Loucy (cell line): Measurements from ENCODE around the gene BBOX1.

ENCODE experiments used
- H2AFZ ChIP-seq: fragments of 200-600 bp; sonication (generic); 2 replicates; pipeline ENCODE4 v1.6.0; 2016; ENCODE audit warnings: antibody characterized with exemption, mild to moderate bottlenecking, low read length, moderate library complexity
- H3F3A ChIP-seq: fragments of 200-600 bp; 2 replicates; pipeline ENCODE4 v1.6.0; 2016; ENCODE audit warnings: antibody characterized with exemption, low read depth, mild to moderate bottlenecking
- H3K27me3 ChIP-seq: fragments of 200-600 bp; sonication (generic); 2 replicates; pipeline ENCODE4 v1.6.1; 2014; ENCODE audit warnings: low read length, mild to moderate bottlenecking; ENCODE audit not compliant: insufficient read depth, poor library complexity, severe bottlenecking
- H3K36me3 ChIP-seq: fragments of 200-600 bp; sonication (generic); 2 replicates; pipeline ENCODE4 v1.6.1; 2016; ENCODE audit warnings: low read length; ENCODE audit not compliant: insufficient read depth
- H3K4me1 ChIP-seq: fragments of 200-600 bp; sonication (generic); 2 replicates; pipeline ENCODE4 v1.5.1; 2014; ENCODE audit warnings: low read length, mild to moderate bottlenecking; ENCODE audit not compliant: insufficient read depth, poor library complexity, severe bottlenecking
- H3K4me2 ChIP-seq: fragments of 200-600 bp; sonication (generic); 2 replicates; pipeline ENCODE4 v1.6.0; 2014; ENCODE audit warnings: antibody characterized with exemption, low read length, low read depth, mild to moderate bottlenecking; ENCODE audit not compliant: poor library complexity, severe bottlenecking
- H3K4me3 ChIP-seq: fragments of 200-600 bp; sonication (generic); 2 replicates; pipeline ENCODE4 v1.5.1; 2014; ENCODE audit warnings: low read length, mild to moderate bottlenecking, mixed read lengths; ENCODE audit not compliant: poor library complexity, severe bottlenecking
- H3K79me2 ChIP-seq: fragments of 200-600 bp; sonication (generic); 2 replicates; pipeline ENCODE4 v1.6.1; 2014; ENCODE audit warnings: low read length; ENCODE audit not compliant: insufficient read depth
- H3K9ac ChIP-seq: fragments of 200-600 bp; sonication (generic); 2 replicates; pipeline ENCODE4 v1.6.0; 2014; ENCODE audit warnings: mild to moderate bottlenecking, low read depth, low read length, moderate library complexity; ENCODE audit not compliant: poor library complexity, severe bottlenecking
- H3K9me2 ChIP-seq: fragments of 200-600 bp; sonication (generic); replicated peaks from 2 replicates; pipeline ENCODE4 v1.6.1; 2016; ENCODE audit warnings: low read depth, low read length, mixed read lengths
- H3K9me3 ChIP-seq: fragments of 200-600 bp; sonication (generic); 2 replicates; pipeline ENCODE4 v1.6.1; 2014; ENCODE audit warnings: mild to moderate bottlenecking, antibody characterized with exemption, low read length, low read depth; ENCODE audit not compliant: insufficient read depth
- H4K20me1 ChIP-seq: fragments of 200-600 bp; sonication (generic); 2 replicates; pipeline ENCODE4 v1.6.0; 2014; ENCODE audit warnings: antibody characterized with exemption, low read length, mild to moderate bottlenecking; ENCODE audit not compliant: insufficient read depth, poor library complexity, severe bottlenecking
- CTCF ChIP-seq: fragments of 200-600 bp; sonication (generic); conservative IDR thresholded peaks from 2 replicates; pipeline ENCODE4 v1.5.1; 2014; ENCODE audit warnings: mild to moderate bottlenecking, antibody characterized with exemption, low read length
- EZH2phosphoT487 ChIP-seq: fragments of 200-600 bp; IDR thresholded peaks from 2 replicates; pipeline ENCODE4 v1.6.1; 2018; ENCODE audit warnings: antibody characterized with exemption, mild to moderate bottlenecking, moderate library complexity, borderline replicate concordance

Gene BBOX1

GRCh38 chr11:27108809-27109208 lies 68.2 kb downstream of the BBOX1 start:
- H3K4me2 ChIP-seq, result no peak overlapping the region
- H3K36me3 ChIP-seq, result no peaks in the 10 kb centered on the region
- H3K9ac ChIP-seq, result no peak overlapping the region
- no peaks in the 10 kb centered on the region for H3K4me1 ChIP-seq
- no peaks in the 10 kb centered on the region for H3K79me2 ChIP-seq
- H3K27me3 ChIP-seq, result no peaks in the 10 kb centered on the region
- no peak overlapping the region for H2AFZ ChIP-seq
- TF ChIP-seq CTCF (no peak), EZH2phosphoT487 (no peak)
- no peak overlapping the region for H3K4me3 ChIP-seq
- no peaks in the 10 kb centered on the region for H3K9me2 ChIP-seq
- H4K20me1 ChIP-seq, result no peaks in the 10 kb centered on the region
- H3K9me3 ChIP-seq, result no peaks in the 10 kb centered on the region
- no peaks in the 10 kb centered on the region for H3F3A ChIP-seq

GRCh38 chr11:27111896-27112295 lies 71.3 kb downstream of the BBOX1 start:
- Histone ChIP-seq H3F3A (no peaks in the 10 kb centered on the region), H3K4me1 (peaks cover 17% of the 10 kb centered on the region), H2AFZ (no peak overlapping the region), H3K79me2 (no peaks in the 10 kb centered on the region), H3K36me3 (no peaks in the 10 kb centered on the region), H3K9ac (no peak overlapping the region), H3K27me3 (no peaks in the 10 kb centered on the region), H4K20me1 (no peaks in the 10 kb centered on the region), H3K9me3 (no peaks in the 10 kb centered on the region), H3K9me2 (no peaks in the 10 kb centered on the region), H3K4me3 (no peak overlapping the region), H3K4me2 (no peak overlapping the region)
- TF ChIP-seq CTCF (no peak), EZH2phosphoT487 (no peak)

DNA sequence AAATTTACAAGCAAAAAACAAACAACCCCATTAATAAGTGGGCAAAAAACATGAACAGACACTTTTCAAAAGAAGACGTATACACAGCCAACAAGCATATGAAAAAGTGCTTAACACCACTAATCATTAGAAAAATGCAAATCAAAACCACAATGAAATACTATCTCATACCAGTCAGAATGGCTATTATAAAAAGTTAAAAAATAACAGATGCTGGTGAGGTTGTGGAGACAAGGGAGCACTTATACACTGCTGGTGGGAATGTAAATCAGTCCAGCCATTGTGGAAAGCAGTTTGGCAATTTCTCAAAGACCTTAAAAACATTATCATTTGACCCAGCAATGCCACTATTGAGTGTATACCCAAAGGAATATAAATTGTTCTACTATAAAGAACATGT lies 72.3 kb downstream of the BBOX1 start:
- Histone ChIP-seq H4K20me1 (no peaks in the 10 kb centered on the region), H3K9me2 (no peaks in the 10 kb centered on the region), H3K4me2 (no peak overlapping the region), H3K79me2 (no peaks in the 10 kb centered on the region), H3F3A (no peaks in the 10 kb centered on the region; the same call in 1 of the 2 replicates), H3K9me3 (no peaks in the 10 kb centered on the region), H3K4me1 (peaks cover 23% of the 10 kb centered on the region), H2AFZ (no peak overlapping the region), H3K27me3 (no peaks in the 10 kb centered on the region), H3K36me3 (no peaks in the 10 kb centered on the region), H3K9ac (no peak overlapping the region), H3K4me3 (no peak overlapping the region)
- TF ChIP-seq EZH2phosphoT487 (no peak), CTCF (no peak)
